Inferior parietal cortex (tissue), 1 donor: ENCODE measurements around the gene PRH2.

Experiments
- DNase-seq: peaks from one replicate; pipeline ENCODE4 v3.0.0-alpha.2; 2016; ENCODE audit errors: extremely low spot score

The PRH2 gene

GRCh38 chr12:10928746-10929286, at the start of gene PRH2:
Gene PRH2 (plus strand): TSS chr12:10929236. CDS start chr12:10929274, 38 bp downstream.
- DNase-seq, result no peak

- DNase-seq, result no peak
Measured at GRCh38 chr12:10884086-10884725, 44.8 kb upstream of the PRH2 start, which contains the start of gene PRH1. Gene PRH1 (minus strand): TSS chr12:10884255. CDS start chr12:10884217, 38 bp downstream.

DNA sequence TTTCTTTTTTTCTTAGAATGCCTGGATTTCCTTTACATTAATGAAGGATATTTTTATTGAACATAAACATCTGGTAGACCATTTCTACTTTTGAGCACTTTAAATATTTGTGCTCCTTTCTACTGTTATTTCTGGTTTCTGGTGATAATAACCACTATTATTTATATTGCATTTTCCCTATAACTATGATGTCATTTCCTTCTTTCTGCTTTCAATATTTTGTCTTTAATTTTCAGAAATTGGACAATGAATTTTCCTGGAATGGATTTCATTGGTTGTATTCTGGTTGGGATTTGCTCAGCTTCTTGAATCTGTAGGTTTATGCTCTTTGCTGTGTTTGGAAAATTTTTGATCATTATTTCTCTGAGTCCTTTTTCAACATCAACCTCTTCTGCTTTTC, 39.8 kb upstream of the PRH2 start:
- DNase-seq, result no peak

- DNase-seq, result no peak
Measured at GRCh38 chr12:10891937-10892336, 37.1 kb upstream of the PRH2 start.

DNA sequence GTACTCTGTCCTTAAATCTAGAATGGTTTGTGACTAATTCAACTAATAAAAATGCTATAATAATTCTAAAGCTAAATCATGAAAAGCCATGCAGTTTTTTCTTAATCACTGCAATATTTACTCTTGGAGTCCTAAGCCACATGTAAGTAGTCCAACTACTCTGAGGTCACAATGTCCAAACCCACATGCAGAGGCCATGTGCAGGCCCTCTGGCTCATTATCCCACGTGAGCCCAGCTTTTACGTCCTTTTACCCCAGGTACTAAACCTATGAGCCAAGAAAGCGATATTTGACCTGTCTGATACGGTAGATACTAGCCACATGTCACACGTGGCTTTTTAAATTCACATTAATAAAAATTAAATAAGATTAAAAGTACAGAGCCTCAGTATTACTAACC, 32.2 kb upstream of the PRH2 start:
- DNase-seq, result no peak

- no peak for DNase-seq
Measured at GRCh38 chr12:10900530-10900929, 28.5 kb upstream of the PRH2 start.

GRCh38 chr12:10900972-10901371, 28.1 kb upstream of the PRH2 start:
- no peak for DNase-seq

DNA sequence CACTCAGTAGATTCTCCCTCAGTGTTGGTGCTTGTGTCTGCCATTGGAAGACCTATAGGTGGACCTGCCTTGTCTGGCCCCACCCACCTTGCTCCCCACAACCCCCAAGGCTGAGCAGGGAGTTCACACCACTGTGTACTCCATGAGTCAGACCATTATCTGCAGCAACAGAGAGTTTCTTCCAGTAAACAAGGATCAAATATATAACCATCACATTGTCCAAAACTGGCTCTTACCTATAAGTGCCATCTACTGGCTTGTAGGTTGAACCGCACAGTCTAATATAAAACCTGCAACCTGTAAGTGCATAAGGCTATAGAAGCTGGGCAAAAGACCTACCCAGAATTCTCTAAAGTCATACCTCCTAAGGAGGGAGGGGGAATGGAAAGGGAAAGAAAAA, 27.6 kb upstream of the PRH2 start:
- DNase-seq, result no peak

- DNase-seq, result no peak
Measured at GRCh38 chr12:10904686-10905085, 24.4 kb upstream of the PRH2 start.

- DNase-seq, result no peak
Measured at GRCh38 chr12:10909462-10909861, 19.6 kb upstream of the PRH2 start, which contains the start of gene TAS2R13. Gene TAS2R13 (minus strand): TSS chr12:10909562. CDS start chr12:10909298, 264 bp downstream.

DNA sequence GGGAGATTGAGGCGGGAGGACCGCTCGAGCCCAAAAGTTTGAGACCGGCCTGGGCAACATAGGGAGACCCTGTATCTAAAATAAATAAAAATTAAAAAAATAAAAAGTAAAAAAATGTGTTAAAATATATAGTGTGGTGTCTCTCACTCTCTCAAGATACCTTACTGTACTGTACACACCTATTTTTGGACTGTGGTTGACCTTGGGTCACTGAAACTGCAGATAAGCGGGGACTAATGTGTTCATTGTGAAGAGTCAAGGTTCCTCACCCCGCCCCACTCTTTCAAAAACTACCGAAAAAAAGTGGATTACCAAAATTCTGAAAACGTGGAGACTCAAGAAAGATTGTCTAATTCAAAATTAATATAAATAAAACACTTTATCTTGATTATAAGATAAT, 18.7 kb upstream of the PRH2 start:
- DNase-seq, result no peak

DNA sequence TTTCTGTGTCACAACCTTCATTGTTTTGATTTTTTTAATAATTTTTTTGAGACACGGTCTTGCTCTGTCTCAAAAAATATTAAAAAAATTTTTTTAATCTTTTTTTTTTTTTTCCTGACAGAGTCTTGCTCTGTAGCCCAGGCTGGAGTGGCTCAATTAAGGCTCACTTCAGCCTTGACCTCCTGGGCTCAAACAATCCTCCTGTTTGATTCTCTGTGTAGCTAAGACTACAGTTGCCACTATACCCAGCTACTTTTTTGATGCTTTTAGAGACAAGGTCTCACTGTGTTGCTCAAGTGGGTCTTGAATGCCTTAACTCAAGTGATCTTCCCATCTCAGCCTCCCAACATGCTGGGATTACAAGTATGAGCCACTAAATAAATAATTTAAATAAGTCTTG, 9.2 kb upstream of the PRH2 start:
- no peak for DNase-seq

DNA sequence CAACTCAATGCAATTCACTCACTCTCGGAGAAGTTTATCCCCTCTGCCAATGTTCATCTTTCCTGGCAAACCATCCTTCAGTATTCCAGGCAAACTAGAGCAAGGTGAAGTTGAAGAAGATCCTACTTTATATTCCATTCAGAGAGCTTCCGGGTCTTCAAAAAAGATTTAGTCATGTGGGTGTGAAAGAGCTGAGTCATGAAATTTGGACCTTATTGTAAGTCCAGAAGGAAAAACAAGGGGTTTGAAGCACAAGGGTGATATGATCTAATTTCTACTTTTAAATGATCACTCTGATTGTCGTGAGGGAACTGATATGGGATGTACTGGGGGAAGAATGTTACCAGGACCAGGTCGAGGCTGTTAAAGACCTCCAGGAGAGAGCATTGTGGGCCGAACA, 2.8 kb upstream of the PRH2 start:
- DNase-seq, result no peak

GRCh38 chr12:10936506-10936905, 7.5 kb downstream of the PRH2 start:
- DNase-seq, result no peak

- DNase-seq, result no peak
Measured at GRCh38 chr12:10939163-10939562, 10.1 kb downstream of the PRH2 start, which contains the start of gene TAS2R14. Gene TAS2R14 (minus strand): TSS chr12:10939263. CDS start chr12:10939207, 56 bp downstream.

DNA sequence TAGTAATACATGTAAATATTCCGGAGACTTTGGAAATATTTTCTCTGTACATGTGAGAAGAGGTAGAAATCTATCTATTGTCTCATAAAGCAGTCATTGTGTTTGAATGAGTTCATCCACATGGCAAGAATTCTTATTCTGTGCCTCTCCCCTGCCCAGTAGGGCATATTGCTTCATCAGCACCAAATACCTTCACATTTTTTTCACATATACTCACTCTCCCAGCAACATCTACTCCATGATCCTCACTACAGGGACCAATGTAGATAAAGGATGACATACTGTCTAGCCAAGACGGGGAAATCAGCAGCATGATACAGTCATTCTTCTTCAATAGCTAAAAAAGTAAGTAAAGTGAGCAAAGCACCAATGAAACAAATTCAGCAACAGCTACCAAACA, 11.4 kb downstream of the PRH2 start:
- no peak for DNase-seq

GRCh38 chr12:10941369-10941768, 12.3 kb downstream of the PRH2 start:
- no peak for DNase-seq

- no peak for DNase-seq
Measured at GRCh38 chr12:10941916-10942607, 13.0 kb downstream of the PRH2 start.

DNA sequence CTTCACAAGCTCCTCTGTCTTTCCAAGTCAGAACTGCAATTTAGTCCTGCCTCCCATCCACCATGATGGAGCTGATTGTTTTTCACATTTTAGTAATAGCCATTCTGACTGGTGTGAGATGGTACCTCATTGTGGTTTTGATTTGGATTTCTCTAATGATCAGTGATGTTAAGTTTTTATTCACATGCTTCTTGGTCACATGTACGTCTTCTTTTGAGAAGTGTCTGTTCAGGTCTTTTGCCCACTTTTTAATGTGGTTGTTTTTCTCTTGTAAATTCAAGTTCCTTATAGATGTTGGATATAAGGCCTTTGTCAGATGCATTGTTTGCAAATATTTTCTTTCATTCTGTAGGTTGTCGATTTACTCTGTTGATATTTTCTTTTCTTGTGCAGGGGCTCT, 14.1 kb downstream of the PRH2 start:
- DNase-seq, result no peak

GRCh38 chr12:10952645-10953044, 23.6 kb downstream of the PRH2 start:
- DNase-seq, result no peak

DNA sequence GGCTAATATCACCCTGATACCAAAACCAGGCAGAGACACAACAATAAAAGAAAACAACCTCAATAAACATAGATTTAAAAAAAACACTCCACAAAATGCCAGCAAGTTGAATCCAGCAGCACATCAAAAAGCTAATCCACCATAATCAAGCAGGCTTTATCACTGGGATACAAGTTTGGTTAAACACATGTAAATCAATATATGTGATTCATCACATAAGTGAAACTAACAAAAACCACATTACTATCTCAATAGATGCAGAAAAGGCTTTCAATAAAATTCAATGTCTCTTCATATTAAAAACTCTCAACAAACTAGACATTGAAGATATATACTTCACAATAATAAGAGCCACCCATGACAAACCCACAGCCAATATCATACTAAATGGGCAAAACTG, 27.0 kb downstream of the PRH2 start:
- DNase-seq, result no peak

- no peak for DNase-seq
Measured at GRCh38 chr12:10957741-10958140, 28.7 kb downstream of the PRH2 start.

- DNase-seq, result peak; percentile 53
Measured at GRCh38 chr12:10959804-10960203, 30.8 kb downstream of the PRH2 start.
